Measurements from ENCODE around the gene PCNX2.

- TF ChIP-seq EZH2 (IDR thresholded peaks at IDR 0.05; ENCODE audit: insufficient read depth, low read length): no peak
- TF ChIP-seq, protein P1, sequence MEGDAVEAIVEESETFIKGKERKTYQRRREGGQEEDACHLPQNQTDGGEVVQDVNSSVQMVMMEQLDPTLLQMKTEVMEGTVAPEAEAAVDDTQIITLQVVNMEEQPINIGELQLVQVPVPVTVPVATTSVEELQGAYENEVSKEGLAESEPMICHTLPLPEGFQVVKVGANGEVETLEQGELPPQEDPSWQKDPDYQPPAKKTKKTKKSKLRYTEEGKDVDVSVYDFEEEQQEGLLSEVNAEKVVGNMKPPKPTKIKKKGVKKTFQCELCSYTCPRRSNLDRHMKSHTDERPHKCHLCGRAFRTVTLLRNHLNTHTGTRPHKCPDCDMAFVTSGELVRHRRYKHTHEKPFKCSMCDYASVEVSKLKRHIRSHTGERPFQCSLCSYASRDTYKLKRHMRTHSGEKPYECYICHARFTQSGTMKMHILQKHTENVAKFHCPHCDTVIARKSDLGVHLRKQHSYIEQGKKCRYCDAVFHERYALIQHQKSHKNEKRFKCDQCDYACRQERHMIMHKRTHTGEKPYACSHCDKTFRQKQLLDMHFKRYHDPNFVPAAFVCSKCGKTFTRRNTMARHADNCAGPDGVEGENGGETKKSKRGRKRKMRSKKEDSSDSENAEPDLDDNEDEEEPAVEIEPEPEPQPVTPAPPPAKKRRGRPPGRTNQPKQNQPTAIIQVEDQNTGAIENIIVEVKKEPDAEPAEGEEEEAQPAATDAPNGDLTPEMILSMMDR (IDR thresholded peaks at IDR 0.05; ENCODE audit: insufficient read depth, low read depth, low read length): no peak
Measured at GRCh38 chr1:232966663-232967062, 328.9 kb downstream of the PCNX2 start.

All from astrocyte (in vitro differentiated cells and primary cell).